ENCODE results near the gene CFAP46. TPM values are rescaled to one million over a fixed set of nuclear protein-coding genes. Genes with fewer than 3 reads are reported as not detected.

Gene CFAP46
- total RNA-seq, 1 donor from 2014 or later = 1.3 TPM

GRCh38 chr10:132961787-132962622 is 19.6 kb upstream of the CFAP46 start:
- Histone ChIP-seq H3K9me3 (ENCODE audit: insufficient read depth, low read depth, low read length) (no peaks in the 10 kb centered on the region), H3K4me2 (ENCODE audit: low read length) (peak overlapping the region; percentile 87), H3K4me1 (ENCODE audit: insufficient read depth, low read length) (peaks cover 12% of the 10 kb centered on the region), H3K79me2 (ENCODE audit: insufficient read depth, low read length) (no peaks in the 10 kb centered on the region), H3K27ac (ENCODE audit: low read depth, low read length) (no peak overlapping the region), H2AFZ (ENCODE audit: low read depth, low read length) (peak overlapping the region; percentile 76), H3K4me3 (ENCODE audit: insufficient read depth, low read depth, low read length) (peak overlapping the region; percentile 68), H4K20me1 (ENCODE audit: insufficient read depth, low read length) (no peaks in the 10 kb centered on the region), H3K36me3 (ENCODE audit: insufficient read depth, low read length) (no peaks in the 10 kb centered on the region), H3K9ac (ENCODE audit: low read length) (peak overlapping the region; percentile 59), H3K27me3 (ENCODE audit: insufficient read depth, low read length) (peaks cover 5% of the 10 kb centered on the region)
- peaks cover 45% of the 10 kb centered on the region for H3K27me3 Mint-ChIP-seq (ENCODE audit: low read depth, unreplicated experiment)
- H3K36me3 Mint-ChIP-seq (ENCODE audit: low read depth, unreplicated experiment) = peaks cover 2% of the 10 kb centered on the region
- peak overlapping the region; percentile 82 for H3K4me3 Mint-ChIP-seq (ENCODE audit: unreplicated experiment)
- TF ChIP-seq CTCF (IDR thresholded peaks at IDR 0.05; ENCODE audit: insufficient read depth, low read depth, low read length) (no peak), EZH2 (IDR thresholded peaks at IDR 0.05; ENCODE audit: insufficient read depth, low read length) (no peak)
- FAIRE-seq (peak; percentile 37), DNase-seq (ENCODE audit: low read depth) (peak; percentile 57)
- no peak overlapping the region for H3K27ac Mint-ChIP-seq (ENCODE audit: unreplicated experiment)
- H3K9me3 Mint-ChIP-seq (ENCODE audit: unreplicated experiment) = no peaks in the 10 kb centered on the region
- H3K4me1 Mint-ChIP-seq (ENCODE audit: low read depth, unreplicated experiment) = no peaks in the 10 kb centered on the region

- Histone ChIP-seq H3K36me3 (ENCODE audit: insufficient read depth, low read length) (no peaks in the 10 kb centered on the region), H3K4me2 (ENCODE audit: low read length) (no peak overlapping the region), H2AFZ (ENCODE audit: low read depth, low read length) (no peak overlapping the region), H3K79me2 (ENCODE audit: insufficient read depth, low read length) (no peaks in the 10 kb centered on the region), H3K27me3 (ENCODE audit: insufficient read depth, low read length) (peaks cover 5% of the 10 kb centered on the region), H3K27ac (ENCODE audit: low read depth, low read length) (no peak overlapping the region), H4K20me1 (ENCODE audit: insufficient read depth, low read length) (no peaks in the 10 kb centered on the region), H3K9me3 (ENCODE audit: insufficient read depth, low read depth, low read length) (no peaks in the 10 kb centered on the region), H3K9ac (ENCODE audit: low read length) (no peak overlapping the region), H3K4me3 (ENCODE audit: insufficient read depth, low read depth, low read length) (no peak overlapping the region), H3K4me1 (ENCODE audit: insufficient read depth, low read length) (peaks cover 12% of the 10 kb centered on the region)
- no peak overlapping the region for H3K4me3 Mint-ChIP-seq (ENCODE audit: unreplicated experiment)
- peaks cover 44% of the 10 kb centered on the region for H3K27me3 Mint-ChIP-seq (ENCODE audit: low read depth, unreplicated experiment)
- no peak for DNase-seq (ENCODE audit: low read depth)
- TF ChIP-seq EZH2 (IDR thresholded peaks at IDR 0.05; ENCODE audit: insufficient read depth, low read length) (no peak), CTCF (IDR thresholded peaks at IDR 0.05; ENCODE audit: insufficient read depth, low read depth, low read length) (no peak)
- no peaks in the 10 kb centered on the region for H3K4me1 Mint-ChIP-seq (ENCODE audit: low read depth, unreplicated experiment)
- H3K27ac Mint-ChIP-seq (ENCODE audit: unreplicated experiment) = no peak overlapping the region
- FAIRE-seq = no peak
- H3K9me3 Mint-ChIP-seq (ENCODE audit: unreplicated experiment) = no peaks in the 10 kb centered on the region
- peaks cover 2% of the 10 kb centered on the region for H3K36me3 Mint-ChIP-seq (ENCODE audit: low read depth, unreplicated experiment)
Measured at GRCh38 chr10:132961420-132961786, 19.0 kb upstream of the CFAP46 start.

Measured in astrocyte (in vitro differentiated cells and primary cell).